Liver (tissue), 9 donors: ENCODE results near the gene SUPT6H. TPM values are rescaled to one million over a fixed set of nuclear protein-coding genes. Genes with fewer than 3 reads are reported as not detected.

Experiments used
- DNase-seq: peaks from one replicate; pipeline ENCODE4 v3.0.0-alpha.2; 2017; ENCODE audit warnings: low spot score
- H3K27ac ChIP-seq, 2 donors: one replicate each; pipeline ENCODE4 v1.7.0; 2013; ENCODE audit warnings: inconsistent platforms in 2 of 2, low read length in 2 of 2, control low read depth in 1 of 2, low read depth in 1 of 2, mild to moderate bottlenecking in 1 of 2
- H3K27me3 ChIP-seq, 4 donors: one replicate each; pipeline versions ENCODE4 v1.6.1 to v1.7.0; 2013; ENCODE audit warnings: low read length in 3 of 4, inconsistent platforms in 1 of 4, mild to moderate bottlenecking in 1 of 4, moderate library complexity in 1 of 4; ENCODE audit not compliant: control insufficient read depth in 4 of 4, insufficient read depth in 4 of 4
- H3K36me3 ChIP-seq, 4 donors: one replicate each; pipeline versions ENCODE4 v1.6.1 to v1.7.0; 2013; ENCODE audit warnings: low read length in 3 of 4, mild to moderate bottlenecking in 3 of 4, low read depth in 1 of 4, moderate library complexity in 1 of 4; ENCODE audit not compliant: control insufficient read depth in 4 of 4, insufficient read depth in 3 of 4
- H3K4me1 ChIP-seq, 4 donors: one replicate each; pipeline versions ENCODE4 v1.6.1 to v1.7.0; 2013; ENCODE audit warnings: low read length in 3 of 4, mild to moderate bottlenecking in 3 of 4, moderate library complexity in 1 of 4; ENCODE audit not compliant: control insufficient read depth in 4 of 4, insufficient read depth in 4 of 4
- H3K4me3 ChIP-seq, 3 donors: one replicate each; pipeline versions ENCODE4 v1.6.1 to v1.7.0; 2013; ENCODE audit warnings: low read length in 3 of 3, control low read depth in 1 of 3, low read depth in 1 of 3, mild to moderate bottlenecking in 1 of 3
- H3K9ac ChIP-seq, 2 donors: one replicate each; pipeline ENCODE4 v1.7.0; 2013; ENCODE audit warnings: low read length in 2 of 2, mild to moderate bottlenecking in 2 of 2, moderate library complexity in 2 of 2, control low read depth in 1 of 2, low read depth in 1 of 2
- H3K9me3 ChIP-seq, 4 donors: one replicate each; pipeline versions ENCODE4 v1.6.1 to v1.7.0; 2013; ENCODE audit warnings: low read length in 3 of 4; ENCODE audit not compliant: control insufficient read depth in 4 of 4
- ATF3 ChIP-seq: IDR thresholded peaks from 2 replicates; pipeline ENCODE4 v1.6.1; 2016; ENCODE audit warnings: antibody characterized with exemption
- EGR1 ChIP-seq, 2 donors: IDR thresholded peaks; 2 replicates each; pipeline ENCODE4 v1.6.1; 2016 to 2018; ENCODE audit warnings: antibody characterized with exemption in 2 of 2, low read depth in 2 of 2
- FOXA1 ChIP-seq: IDR thresholded peaks from 2 replicates; pipeline ENCODE4 v1.6.1; 2016; ENCODE audit warnings: antibody characterized with exemption
- HNF4A ChIP-seq, 2 donors: conservative IDR thresholded peaks; 2 replicates each; pipeline ENCODE4 v1.6.1; 2016; ENCODE audit warnings: antibody characterized with exemption in 2 of 2, mild to moderate bottlenecking in 2 of 2
- JUND ChIP-seq, 2 donors: IDR thresholded peaks; 2 replicates each; pipeline ENCODE4 v1.6.1; 2016; ENCODE audit warnings: antibody characterized with exemption in 2 of 2
- MAX ChIP-seq: IDR thresholded peaks from 2 replicates; pipeline ENCODE4 v1.6.1; 2016; ENCODE audit warnings: antibody characterized with exemption
- REST ChIP-seq: IDR thresholded peaks from 2 replicates; pipeline ENCODE4 v1.6.1; 2016; ENCODE audit warnings: antibody characterized with exemption, mild to moderate bottlenecking
- RXRA ChIP-seq, 2 donors: IDR thresholded peaks; 2 replicates each; pipeline ENCODE4 v1.6.1; 2017 to 2018; ENCODE audit warnings: antibody characterized with exemption in 2 of 2, mild to moderate bottlenecking in 1 of 2
- SP1 ChIP-seq: IDR thresholded peaks from 2 replicates; pipeline ENCODE4 v1.6.1; 2018; ENCODE audit warnings: antibody characterized with exemption, mild to moderate bottlenecking
- YY1 ChIP-seq: IDR thresholded peaks from 2 replicates; pipeline ENCODE4 v1.6.1; 2016; ENCODE audit warnings: antibody characterized with exemption, mild to moderate bottlenecking
- ZBTB33 ChIP-seq: IDR thresholded peaks from 2 replicates; pipeline ENCODE4 v1.6.1; 2016; ENCODE audit warnings: antibody characterized with exemption
- WGBS: extraction: QIAGEN DNeasy Blood & Tissue Kit; methylation state at CpG from one replicate; pipeline ENCODE4 v1.1.7; 2013; 5-methylcytosine and 5-hydroxymethylcytosine counted together
- polyA plus RNA-seq, 2 donors: library from polyadenylated mRNA; stranded (reverse) in 1 of 2; unstranded in 1 of 2; fragments of 200-250 nt in 1 of 2; fragments of >200 nt in 1 of 2; fragmentation: Nextera tagmentation in 1 of 2; extraction: Ambion mirVana in 1 of 2; gene quantifications; one replicate each; pipeline versions ENCODE4 v1.2.1 to v1.2.3, GENCODE V29; 2013 to 2015
- total RNA-seq, 2 donors: library from RNA; depleted of rRNA; stranded (reverse); fragments of >200 nt; gene quantifications; one replicate each; pipeline ENCODE4 v1.2.3, GENCODE V29; 2014
- donor health status: healthy.
- donor health status: healthy.
- donor health status: healthy.
- donor health status: healthy.
- donor health status: healthy.

Gene SUPT6H
- total and polyA plus RNA-seq, 4 donors: 10.6 to 59.1 (median 30.3) TPM

- WGBS: 62% methylated on average over 2 of the region's 2 CpGs
Observed at GRCh38 chr17:28624148-28624547, 37.9 kb upstream of the SUPT6H start.

GRCh38 chr17:28626818-28627217 lies 35.2 kb upstream of the SUPT6H start:
- TF ChIP-seq HNF4A (conservative IDR thresholded peaks at IDR 0.05): peak; percentile 56 to 74
- TF ChIP-seq SP1: peak; percentile 44
- TF ChIP-seq ZBTB33: no peak
- TF ChIP-seq RXRA (IDR thresholded peaks at IDR 0.05): peak; percentile 20 to 22
- TF ChIP-seq ATF3: no peak
- TF ChIP-seq MAX: no peak
- TF ChIP-seq FOXA1: no peak
- no peak for TF ChIP-seq REST
- Histone ChIP-seq H3K9ac (no peak overlapping the region), H3K4me1 (peaks cover 8 to 27% (median 23%) of the 10 kb centered on the region in 4 donors), H3K27ac (peak overlapping the region; percentile 15 to 56), H3K4me3 (no peak overlapping the region), H3K27me3 (no peaks in the 10 kb centered on the region), H3K9me3 (no peaks in the 10 kb centered on the region), H3K36me3 (peaks cover 2 to 30% (median 29%) of the 10 kb centered on the region in 4 donors)
- 40% methylated on average over 4 of the region's 4 CpGs for WGBS
- DNase-seq: no peak

More at GRCh38 chr17:28624148-28624547, 37.9 kb upstream of the SUPT6H start:
- Histone ChIP-seq H3K36me3 (peaks cover 0 to 34% (median 32%) of the 10 kb centered on the region in 4 donors), H3K27ac (peak overlapping the region; percentile 58 to 86), H3K4me1 (peaks cover 11 to 40% (median 33%) of the 10 kb centered on the region in 4 donors), H3K9ac (no peak overlapping the region), H3K27me3 (no peaks in the 10 kb centered on the region), H3K9me3 (no peaks in the 10 kb centered on the region), H3K4me3 (no peak overlapping the region)
- no peak for DNase-seq
- no peak for TF ChIP-seq ZBTB33
- TF ChIP-seq HNF4A (conservative IDR thresholded peaks at IDR 0.05): no peak
- no peak for TF ChIP-seq JUND (IDR thresholded peaks at IDR 0.05)
- no peak for TF ChIP-seq YY1
- TF ChIP-seq EGR1 (IDR thresholded peaks at IDR 0.05; ENCODE audit: low read depth in 2 of 2): no peak
- peak in 1 of 2 donors; percentile 10 for TF ChIP-seq RXRA (IDR thresholded peaks at IDR 0.05)
- TF ChIP-seq REST: no peak
